Breast epithelium (tissue), 3 donors: ENCODE results near the gene MGST3.

Source experiments
- POLR2A ChIP-seq: fragments of 450-650 bp; IDR thresholded peaks from one replicate; pipeline ENCODE4 v1.6.1; 2016; ENCODE audit warnings: antibody characterized with exemption, mild to moderate bottlenecking, moderate library complexity
- TF ChIP-seq, protein P1 (sequence below), 3 donors: fragments of 450-650 bp; IDR thresholded peaks; one replicate each; pipeline ENCODE4 v1.5.1; 2016 to 2017; ENCODE audit warnings: antibody characterized with exemption in 3 of 3, mild to moderate bottlenecking in 3 of 3, moderate library complexity in 3 of 3

DNA sequence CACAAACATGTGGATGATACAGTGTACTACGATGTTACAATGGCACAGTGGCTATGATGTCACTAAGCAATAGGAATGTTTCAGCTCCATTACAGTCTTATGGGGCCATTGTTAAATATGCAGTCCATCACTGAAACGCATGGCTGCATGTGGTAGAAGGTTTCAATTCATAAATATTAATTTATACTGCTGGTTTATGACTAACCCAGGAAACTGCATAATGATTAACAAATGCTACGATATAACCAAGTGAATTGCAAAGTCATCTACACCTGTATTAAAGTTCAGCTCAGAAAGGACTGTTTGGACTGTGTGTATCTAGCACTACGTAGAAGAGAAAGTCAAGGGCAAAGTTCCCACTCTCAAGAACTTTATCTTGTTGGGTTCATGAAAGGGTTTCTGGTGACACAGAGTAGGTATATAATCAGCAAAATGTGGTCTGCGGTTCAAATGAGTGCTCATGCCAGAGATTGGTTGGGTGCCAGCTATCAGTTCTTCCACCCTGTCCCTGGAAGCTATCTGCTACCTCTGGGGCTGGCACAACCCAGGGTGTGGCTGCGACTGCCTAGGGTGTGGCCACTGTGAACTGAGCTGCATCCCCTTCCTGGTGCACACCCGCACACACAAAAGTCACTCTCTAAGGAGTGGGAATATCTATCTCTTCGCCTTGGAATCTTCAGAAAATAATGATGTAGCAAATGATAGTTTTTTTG is 14.8 kb downstream of the MGST3 start:
- TF ChIP-seq, protein P1, sequence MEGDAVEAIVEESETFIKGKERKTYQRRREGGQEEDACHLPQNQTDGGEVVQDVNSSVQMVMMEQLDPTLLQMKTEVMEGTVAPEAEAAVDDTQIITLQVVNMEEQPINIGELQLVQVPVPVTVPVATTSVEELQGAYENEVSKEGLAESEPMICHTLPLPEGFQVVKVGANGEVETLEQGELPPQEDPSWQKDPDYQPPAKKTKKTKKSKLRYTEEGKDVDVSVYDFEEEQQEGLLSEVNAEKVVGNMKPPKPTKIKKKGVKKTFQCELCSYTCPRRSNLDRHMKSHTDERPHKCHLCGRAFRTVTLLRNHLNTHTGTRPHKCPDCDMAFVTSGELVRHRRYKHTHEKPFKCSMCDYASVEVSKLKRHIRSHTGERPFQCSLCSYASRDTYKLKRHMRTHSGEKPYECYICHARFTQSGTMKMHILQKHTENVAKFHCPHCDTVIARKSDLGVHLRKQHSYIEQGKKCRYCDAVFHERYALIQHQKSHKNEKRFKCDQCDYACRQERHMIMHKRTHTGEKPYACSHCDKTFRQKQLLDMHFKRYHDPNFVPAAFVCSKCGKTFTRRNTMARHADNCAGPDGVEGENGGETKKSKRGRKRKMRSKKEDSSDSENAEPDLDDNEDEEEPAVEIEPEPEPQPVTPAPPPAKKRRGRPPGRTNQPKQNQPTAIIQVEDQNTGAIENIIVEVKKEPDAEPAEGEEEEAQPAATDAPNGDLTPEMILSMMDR (IDR thresholded peaks at IDR 0.05) = no peak
- no peak for TF ChIP-seq POLR2A
